WTC11 (cell line): ENCODE results near the gene TAS2R13. TPM values are rescaled to one million over a fixed set of nuclear protein-coding genes. Genes with fewer than 3 reads are reported as not detected.

ENCODE experiments used
- ATAC-seq: fragments of 200-7000 bp; cut with Tn5 transposase; 2 replicates; pipeline ENCODE4 v1.10.0; 2021; ENCODE audit warnings: mild to moderate bottlenecking, moderate library complexity
- CTCF ChIA-PET: fragments of 300-600 bp; sonication (Branson Sonifier 250); formaldehyde crosslinking; loops from one replicate; lab custom pipeline; 2021; ENCODE audit warnings: antibody characterized with exemption; lab: Charles Lee
- POLR2A ChIA-PET: fragments of 350-600 bp; sonication (Branson Sonifier 250); formaldehyde crosslinking; loops from one replicate; lab custom pipeline; 2021; ENCODE audit warnings: antibody characterized with exemption; lab: Charles Lee
- DNase-seq: peaks from one replicate; pipeline ENCODE4 v3.0.0; 2021; ENCODE audit warnings: low spot score
- H3K27ac Mint-ChIP-seq: 2 replicates; pipeline ENCODE4 v1.8.0; 2021; ENCODE audit warnings: mixed read lengths
- H3K27me3 Mint-ChIP-seq: 2 replicates; pipeline ENCODE4 v1.8.0; 2021; ENCODE audit warnings: low read depth, mild to moderate bottlenecking, moderate library complexity, mixed read lengths
- H3K36me3 Mint-ChIP-seq: 2 replicates; pipeline ENCODE4 v1.8.0; 2021; ENCODE audit warnings: mixed read lengths
- H3K4me1 Mint-ChIP-seq: 2 replicates; pipeline ENCODE4 v1.8.0; 2022; ENCODE audit warnings: mixed read lengths
- H3K4me3 Mint-ChIP-seq: 2 replicates; pipeline ENCODE4 v1.8.0; 2021; ENCODE audit warnings: mild to moderate bottlenecking, moderate library complexity, mixed read lengths
- H3K9me3 Mint-ChIP-seq: 2 replicates; pipeline ENCODE4 v1.8.0; 2021; ENCODE audit warnings: mixed read lengths
- ARID4B ChIP-seq: sonication (generic); formaldehyde crosslinking; IDR thresholded peaks from 2 replicates; pipeline ENCODE4 v1.8.0; 2023; ENCODE audit warnings: missing genetic modification reagents, mild to moderate bottlenecking, borderline replicate concordance
- FOXJ3 ChIP-seq: sonication (generic); formaldehyde crosslinking; IDR thresholded peaks from 2 replicates; pipeline ENCODE4 v1.9.0; 2021; ENCODE audit warnings: missing genetic modification reagents, mild to moderate bottlenecking, borderline replicate concordance
- GABPB1 ChIP-seq: sonication (generic); formaldehyde crosslinking; IDR thresholded peaks from 2 replicates; pipeline ENCODE4 v1.8.1; 2023; ENCODE audit warnings: mild to moderate bottlenecking, missing genetic modification reagents
- GTF2I ChIP-seq: fragments of 250-450 bp; sonication (Bioruptor Pico); conservative IDR thresholded peaks from 2 replicates; pipeline ENCODE4 v1.4.0; 2021; ENCODE audit warnings: mild to moderate bottlenecking
- MYBL2 ChIP-seq: sonication (generic); formaldehyde crosslinking; IDR thresholded peaks from 2 replicates; pipeline ENCODE4 v1.8.1; 2023; ENCODE audit warnings: mild to moderate bottlenecking, moderate library complexity, missing genetic modification reagents
- NR3C1 ChIP-seq: sonication (generic); formaldehyde crosslinking; conservative IDR thresholded peaks from 2 replicates; pipeline ENCODE4 v1.8.1; 2023; ENCODE audit warnings: low read depth, mild to moderate bottlenecking, missing genetic modification reagents
- PRDM15 ChIP-seq: sonication (generic); formaldehyde crosslinking; IDR thresholded peaks from 2 replicates; pipeline ENCODE4 v1.8.0; 2022; ENCODE audit warnings: missing genetic modification reagents
- TEAD1 ChIP-seq: sonication (generic); formaldehyde crosslinking; IDR thresholded peaks from 2 replicates; pipeline ENCODE4 v1.8.0; 2022; ENCODE audit warnings: mild to moderate bottlenecking, missing genetic modification reagents
- ZBTB21 ChIP-seq: sonication (generic); formaldehyde crosslinking; IDR thresholded peaks from 2 replicates; pipeline ENCODE4 v1.8.1; 2023; ENCODE audit warnings: mild to moderate bottlenecking, missing genetic modification reagents, borderline replicate concordance
- ZBTB43 ChIP-seq: sonication (generic); formaldehyde crosslinking; IDR thresholded peaks from 2 replicates; pipeline ENCODE4 v1.8.1; 2023; ENCODE audit warnings: mild to moderate bottlenecking, missing genetic modification reagents
- ZNF138 ChIP-seq: sonication (generic); formaldehyde crosslinking; conservative IDR thresholded peaks from 2 replicates; pipeline ENCODE4 v1.8.1; 2022; ENCODE audit warnings: mild to moderate bottlenecking, moderate library complexity, missing genetic modification reagents
- ZNF219 ChIP-seq: sonication (generic); formaldehyde crosslinking; IDR thresholded peaks from 2 replicates; pipeline ENCODE4 v1.8.0; 2023; ENCODE audit warnings: missing genetic modification reagents, mild to moderate bottlenecking, borderline replicate concordance
- ZNF317 ChIP-seq: sonication (generic); formaldehyde crosslinking; IDR thresholded peaks from 2 replicates; pipeline ENCODE4 v1.8.1; 2023; ENCODE audit warnings: low read depth, mild to moderate bottlenecking, moderate library complexity, missing genetic modification reagents, borderline replicate concordance
- ZNF396 ChIP-seq: fragments of 250-450 bp; sonication (Bioruptor Pico); IDR thresholded peaks from 2 replicates; pipeline ENCODE4 v1.8.0; 2021; ENCODE audit warnings: mild to moderate bottlenecking, moderate library complexity, borderline replicate concordance
- ZNF416 ChIP-seq: fragments of 250-450 bp; sonication (Bioruptor Pico); IDR thresholded peaks from 2 replicates; pipeline ENCODE4 v1.9.0; 2021; ENCODE audit warnings: mild to moderate bottlenecking, inconsistent platforms
- ZNF423 ChIP-seq: fragments of 250-450 bp; sonication (Bioruptor Pico); IDR thresholded peaks from 2 replicates; pipeline ENCODE4 v2.1.2; 2022; ENCODE audit warnings: mild to moderate bottlenecking, moderate library complexity
- total RNA-seq: library from RNA; stranded (reverse); gene quantifications from 3 replicates; pipeline ENCODE4 v1.2.3, GENCODE V29; 2021
- TF ChIP-seq, protein P1 (sequence below): sonication (generic); formaldehyde crosslinking; IDR thresholded peaks from 2 replicates; pipeline ENCODE4 v1.8.1; 2023; ENCODE audit warnings: mild to moderate bottlenecking, missing genetic modification reagents, moderate library complexity
- TF ChIP-seq, protein P2 (sequence below): sonication (generic); formaldehyde crosslinking; IDR thresholded peaks from 2 replicates; pipeline ENCODE4 v1.8.0; 2022; ENCODE audit warnings: mild to moderate bottlenecking, missing genetic modification reagents
- TF ChIP-seq, protein P3 (sequence below): fragments of 250-450 bp; sonication (Bioruptor Pico); conservative IDR thresholded peaks from 2 replicates; pipeline ENCODE4 v1.9.0; 2021; ENCODE audit warnings: mild to moderate bottlenecking
- TF ChIP-seq, protein P4 (sequence below): sonication (generic); formaldehyde crosslinking; IDR thresholded peaks from 2 replicates; pipeline ENCODE4 v1.8.1; 2022; ENCODE audit warnings: mild to moderate bottlenecking, missing genetic modification reagents, moderate library complexity, borderline replicate concordance

TAS2R13 gene
- total RNA-seq, 1 experiment from 2014 or later = 0.37 TPM

DNA sequence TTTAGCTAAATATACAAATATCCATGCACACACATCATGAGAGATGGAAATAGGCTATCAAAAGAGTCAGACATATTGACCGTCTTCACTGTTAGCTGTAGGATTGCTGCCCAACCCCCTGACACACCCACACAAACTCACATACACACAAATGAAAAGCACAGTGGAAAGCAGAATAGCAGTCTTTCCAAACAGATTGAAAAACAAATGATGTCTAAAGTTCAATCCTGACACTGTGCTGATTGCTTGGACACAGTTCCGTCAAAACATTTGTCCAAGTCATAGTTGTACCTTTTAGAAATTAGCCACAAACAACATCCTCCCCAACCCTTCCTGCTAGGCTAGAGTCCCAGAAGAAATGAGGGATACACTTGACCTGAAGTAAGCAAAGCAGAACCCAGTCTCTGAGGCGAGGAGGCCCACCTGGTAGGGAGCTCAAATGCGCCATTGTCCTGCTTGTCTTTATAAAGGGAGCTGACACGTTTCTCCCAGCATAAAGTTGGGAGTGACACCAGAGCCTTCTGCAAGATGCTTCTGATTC lies 19.5 kb upstream of the TAS2R13 start, which contains the start of gene PRH2 (continued):
- TF ChIP-seq PRDM15 (CRISPR knock-in tag) (no peak), ARID4B (CRISPR knock-in tag) (no peak), MYBL2 (CRISPR knock-in tag) (no peak), ZBTB21 (CRISPR knock-in tag) (no peak), TEAD1 (no peak), ZNF416 (CRISPR knock-in tag) (no peak), NR3C1 (CRISPR knock-in tag) (no peak), FOXJ3 (CRISPR knock-in tag) (no peak), ZNF138 (CRISPR knock-in tag) (no peak), ZNF423 (no peak)
- TF ChIP-seq, protein P1, sequence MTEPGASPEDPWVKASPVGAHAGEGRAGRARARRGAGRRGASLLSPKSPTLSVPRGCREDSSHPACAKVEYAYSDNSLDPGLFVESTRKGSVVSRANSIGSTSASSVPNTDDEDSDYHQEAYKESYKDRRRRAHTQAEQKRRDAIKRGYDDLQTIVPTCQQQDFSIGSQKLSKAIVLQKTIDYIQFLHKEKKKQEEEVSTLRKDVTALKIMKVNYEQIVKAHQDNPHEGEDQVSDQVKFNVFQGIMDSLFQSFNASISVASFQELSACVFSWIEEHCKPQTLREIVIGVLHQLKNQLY = no peak
- TF ChIP-seq, protein P2, sequence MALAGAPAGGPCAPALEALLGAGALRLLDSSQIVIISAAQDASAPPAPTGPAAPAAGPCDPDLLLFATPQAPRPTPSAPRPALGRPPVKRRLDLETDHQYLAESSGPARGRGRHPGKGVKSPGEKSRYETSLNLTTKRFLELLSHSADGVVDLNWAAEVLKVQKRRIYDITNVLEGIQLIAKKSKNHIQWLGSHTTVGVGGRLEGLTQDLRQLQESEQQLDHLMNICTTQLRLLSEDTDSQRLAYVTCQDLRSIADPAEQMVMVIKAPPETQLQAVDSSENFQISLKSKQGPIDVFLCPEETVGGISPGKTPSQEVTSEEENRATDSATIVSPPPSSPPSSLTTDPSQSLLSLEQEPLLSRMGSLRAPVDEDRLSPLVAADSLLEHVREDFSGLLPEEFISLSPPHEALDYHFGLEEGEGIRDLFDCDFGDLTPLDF (CRISPR knock-in tag) = no peak

DNA sequence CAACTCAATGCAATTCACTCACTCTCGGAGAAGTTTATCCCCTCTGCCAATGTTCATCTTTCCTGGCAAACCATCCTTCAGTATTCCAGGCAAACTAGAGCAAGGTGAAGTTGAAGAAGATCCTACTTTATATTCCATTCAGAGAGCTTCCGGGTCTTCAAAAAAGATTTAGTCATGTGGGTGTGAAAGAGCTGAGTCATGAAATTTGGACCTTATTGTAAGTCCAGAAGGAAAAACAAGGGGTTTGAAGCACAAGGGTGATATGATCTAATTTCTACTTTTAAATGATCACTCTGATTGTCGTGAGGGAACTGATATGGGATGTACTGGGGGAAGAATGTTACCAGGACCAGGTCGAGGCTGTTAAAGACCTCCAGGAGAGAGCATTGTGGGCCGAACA lies 16.9 kb upstream of the TAS2R13 start:
- POLR2A ChIA-PET = no interaction called here
- H3K9me3 Mint-ChIP-seq = peaks cover 5% of the 10 kb centered on the region
- DNase-seq = no peak
- no peak overlapping the region for H3K27ac Mint-ChIP-seq
- ATAC-seq = no peak
- no peaks in the 10 kb centered on the region for H3K27me3 Mint-ChIP-seq
- H3K4me3 Mint-ChIP-seq = no peak overlapping the region
- 0 out of 2 replicates have a peak, but pooled peaks cover 3% of the 10 kb centered on the region for H3K36me3 Mint-ChIP-seq
- H3K4me1 Mint-ChIP-seq = no peaks in the 10 kb centered on the region
- CTCF ChIA-PET = no interaction called here
- TF ChIP-seq GTF2I (no peak), ZBTB43 (CRISPR knock-in tag) (no peak), ZNF219 (CRISPR knock-in tag) (no peak), GABPB1 (CRISPR knock-in tag) (no peak), ZNF396 (CRISPR knock-in tag) (no peak), ZNF317 (CRISPR knock-in tag) (no peak)
- TF ChIP-seq, protein P3, sequence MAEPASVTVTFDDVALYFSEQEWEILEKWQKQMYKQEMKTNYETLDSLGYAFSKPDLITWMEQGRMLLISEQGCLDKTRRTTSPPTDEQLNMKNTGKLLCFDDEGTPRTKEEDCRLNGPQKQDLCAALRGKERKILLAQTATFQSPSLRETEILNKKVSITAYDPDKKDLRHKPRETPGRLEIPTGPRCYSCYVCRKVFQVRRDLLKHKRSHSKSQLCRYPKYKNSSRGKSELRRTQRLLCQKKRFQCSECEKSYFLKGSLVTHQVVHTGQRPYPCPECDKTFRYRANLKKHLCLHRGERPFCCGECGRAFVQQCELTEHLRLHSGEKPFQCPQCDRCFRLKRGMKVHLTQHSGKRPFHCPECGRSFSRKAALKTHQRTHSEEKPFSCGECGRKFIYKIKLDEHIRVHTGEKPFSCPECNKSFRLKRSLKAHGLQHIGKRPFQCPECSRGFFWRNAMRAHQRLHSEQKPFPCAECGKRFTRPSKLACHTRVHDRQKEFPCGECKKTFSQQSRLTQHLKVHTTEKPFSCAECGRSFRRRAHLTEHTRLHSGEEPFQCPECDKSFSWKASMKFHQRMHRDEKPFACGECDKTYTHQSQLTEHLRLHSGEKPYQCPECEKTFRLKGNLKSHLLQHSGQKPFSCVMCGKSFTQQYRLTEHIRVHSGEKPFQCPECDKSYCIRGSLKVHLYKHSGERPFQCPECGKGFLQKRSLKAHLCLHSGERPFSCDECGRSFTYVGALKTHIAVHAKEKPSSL = no peak
- TF ChIP-seq, protein P4, sequence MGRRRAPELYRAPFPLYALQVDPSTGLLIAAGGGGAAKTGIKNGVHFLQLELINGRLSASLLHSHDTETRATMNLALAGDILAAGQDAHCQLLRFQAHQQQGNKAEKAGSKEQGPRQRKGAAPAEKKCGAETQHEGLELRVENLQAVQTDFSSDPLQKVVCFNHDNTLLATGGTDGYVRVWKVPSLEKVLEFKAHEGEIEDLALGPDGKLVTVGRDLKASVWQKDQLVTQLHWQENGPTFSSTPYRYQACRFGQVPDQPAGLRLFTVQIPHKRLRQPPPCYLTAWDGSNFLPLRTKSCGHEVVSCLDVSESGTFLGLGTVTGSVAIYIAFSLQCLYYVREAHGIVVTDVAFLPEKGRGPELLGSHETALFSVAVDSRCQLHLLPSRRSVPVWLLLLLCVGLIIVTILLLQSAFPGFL (CRISPR knock-in tag) = no peak
